HG03439 (cell line): ENCODE results near the gene PCDHA1.
"Not testable (repeated sequence)": the region's sequence is repeated elsewhere in the genome, so short reads cannot be mapped to it uniquely, and the experiment has no call there.

Source experiments
- ATAC-seq: cut with Tn5 transposase; IDR thresholded peaks from one replicate; pipeline ENCODE4 v1.9.1; 2021; ENCODE audit warnings: mild to moderate bottlenecking, moderate library complexity; ENCODE audit not compliant: unreplicated experiment

Gene PCDHA1

GRCh38 chr5:140849831-140850634, 64.1 kb downstream of the PCDHA1 start:
- not testable (repeated sequence) for ATAC-seq

- no peak for ATAC-seq
Measured at GRCh38 chr5:140855772-140856674, 70.1 kb downstream of the PCDHA1 start, which contains the start of gene PCDHA10. TSS of gene PCDHA10 (plus strand) at chr5:140855897. CDS start at chr5:140856049, 152 bp downstream.

DNA sequence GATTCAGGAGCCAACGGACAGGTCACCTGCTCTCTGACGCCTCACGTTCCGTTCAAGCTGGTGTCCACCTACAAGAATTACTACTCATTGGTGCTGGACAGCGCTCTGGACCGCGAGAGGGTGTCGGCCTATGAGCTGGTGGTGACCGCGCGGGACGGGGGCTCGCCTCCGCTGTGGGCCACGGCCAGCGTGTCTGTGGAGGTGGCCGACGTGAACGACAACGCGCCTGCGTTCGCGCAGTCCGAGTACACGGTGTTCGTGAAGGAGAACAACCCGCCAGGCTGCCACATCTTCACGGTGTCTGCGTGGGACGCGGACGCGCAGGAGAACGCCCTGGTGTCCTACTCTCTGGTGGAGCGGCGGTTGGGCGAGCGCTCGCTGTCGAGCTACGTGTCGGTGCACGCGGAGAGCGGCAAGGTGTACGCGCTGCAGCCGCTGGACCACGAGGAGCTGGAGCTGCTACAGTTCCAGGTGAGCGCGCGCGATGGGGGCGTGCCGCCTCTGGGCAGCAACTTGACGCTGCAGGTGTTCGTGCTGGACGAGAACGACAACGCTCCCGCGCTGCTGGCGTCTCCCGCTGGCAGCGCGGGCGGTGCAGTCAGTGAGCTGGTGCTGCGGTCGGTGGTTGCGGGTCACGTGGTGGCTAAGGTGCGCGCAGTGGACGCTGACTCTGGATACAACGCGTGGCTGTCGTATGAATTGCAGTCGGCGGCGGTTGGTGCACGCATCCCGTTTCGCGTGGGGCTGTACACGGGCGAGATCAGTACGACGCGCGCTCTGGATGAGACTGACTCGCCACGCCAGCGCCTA, 71.4 kb downstream of the PCDHA1 start:
- no peak for ATAC-seq

DNA sequence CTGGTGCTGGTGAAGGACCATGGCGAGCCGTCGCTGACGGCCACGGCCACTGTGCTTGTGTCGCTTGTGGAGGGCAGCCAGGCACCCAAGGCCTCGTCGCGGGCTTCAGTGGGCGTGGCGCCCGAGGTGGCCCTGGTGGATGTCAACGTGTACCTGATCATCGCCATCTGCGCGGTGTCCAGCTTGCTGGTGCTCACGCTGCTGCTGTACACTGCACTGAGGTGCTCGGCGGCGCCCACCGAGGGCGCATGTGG, 72.0 kb downstream of the PCDHA1 start:
- ATAC-seq, result no peak

DNA sequence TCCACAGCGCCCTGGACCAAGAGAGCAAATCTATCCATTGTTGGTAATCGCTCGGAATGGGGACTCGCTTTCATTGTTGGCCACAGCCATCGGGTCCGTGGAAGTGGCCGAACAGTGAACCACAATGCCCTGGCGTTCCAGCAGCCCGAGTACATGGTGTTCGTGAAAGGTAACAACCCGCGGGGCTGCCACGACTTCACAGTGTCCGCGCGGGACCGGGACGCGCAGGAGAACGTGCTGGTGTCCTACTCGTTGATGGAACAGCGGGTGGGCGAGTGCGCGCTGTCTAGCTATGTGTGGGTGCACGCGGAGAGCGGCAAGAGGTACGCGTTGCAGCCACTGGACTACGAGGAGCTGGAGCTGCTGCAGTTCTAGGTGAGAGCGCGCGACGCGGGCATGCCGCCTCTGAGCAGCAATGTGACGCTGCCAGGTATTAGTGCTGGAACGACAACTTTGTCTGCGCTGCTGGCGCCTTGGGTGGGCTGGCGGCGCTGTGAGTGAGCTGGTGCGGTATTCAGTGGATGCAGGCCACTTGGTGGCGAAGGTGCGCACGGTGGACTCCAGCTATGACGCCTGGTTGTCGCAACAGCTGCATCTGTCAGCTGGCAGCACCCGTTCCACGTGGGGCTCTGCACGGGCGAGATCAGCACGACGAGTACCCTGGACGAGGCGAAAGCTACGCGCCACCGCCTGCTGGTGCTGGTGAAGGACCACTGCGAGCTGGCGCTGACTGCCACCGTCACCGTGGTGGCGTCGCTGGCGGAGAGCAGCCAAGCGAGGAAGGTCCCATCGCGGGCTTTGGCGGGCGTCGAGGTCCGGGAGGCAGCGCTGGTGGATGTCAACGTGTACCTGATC, 76.7 kb downstream of the PCDHA1 start:
- no peak for ATAC-seq

GRCh38 chr5:140868721-140869554, 83.0 kb downstream of the PCDHA1 start, which contains the start of gene PCDHA11:
TSS of gene PCDHA11 (plus strand) at chr5:140868957. CDS start at chr5:140869104, 147 bp downstream.
- no peak for ATAC-seq

DNA sequence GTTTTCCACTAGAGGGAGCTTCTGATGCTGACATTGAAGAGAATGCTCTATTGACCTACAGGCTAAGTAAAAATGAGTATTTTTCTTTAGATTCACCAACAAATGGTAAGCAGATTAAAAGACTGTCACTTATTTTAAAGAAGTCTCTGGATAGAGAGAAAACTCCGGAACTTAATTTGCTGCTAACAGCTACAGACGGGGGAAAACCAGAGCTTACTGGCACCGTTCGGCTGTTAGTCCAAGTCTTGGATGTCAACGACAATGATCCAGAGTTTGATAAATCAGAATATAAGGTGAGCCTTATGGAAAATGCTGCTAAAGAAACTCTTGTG, 83.6 kb downstream of the PCDHA1 start:
- ATAC-seq, result no peak

- ATAC-seq, result no peak
Measured at GRCh38 chr5:140870221-140871201, 84.6 kb downstream of the PCDHA1 start.

GRCh38 chr5:140875085-140876065, 89.4 kb downstream of the PCDHA1 start, which contains the start of gene PCDHA12:
TSS of gene PCDHA12 (plus strand) at chr5:140875308. CDS start at chr5:140875473, 165 bp downstream.
- no peak for ATAC-seq

- ATAC-seq, result not testable (repeated sequence)
Measured at GRCh38 chr5:140876541-140877261, 90.8 kb downstream of the PCDHA1 start.

GRCh38 chr5:140877262-140877581, 91.3 kb downstream of the PCDHA1 start:
- ATAC-seq, result no peak

DNA sequence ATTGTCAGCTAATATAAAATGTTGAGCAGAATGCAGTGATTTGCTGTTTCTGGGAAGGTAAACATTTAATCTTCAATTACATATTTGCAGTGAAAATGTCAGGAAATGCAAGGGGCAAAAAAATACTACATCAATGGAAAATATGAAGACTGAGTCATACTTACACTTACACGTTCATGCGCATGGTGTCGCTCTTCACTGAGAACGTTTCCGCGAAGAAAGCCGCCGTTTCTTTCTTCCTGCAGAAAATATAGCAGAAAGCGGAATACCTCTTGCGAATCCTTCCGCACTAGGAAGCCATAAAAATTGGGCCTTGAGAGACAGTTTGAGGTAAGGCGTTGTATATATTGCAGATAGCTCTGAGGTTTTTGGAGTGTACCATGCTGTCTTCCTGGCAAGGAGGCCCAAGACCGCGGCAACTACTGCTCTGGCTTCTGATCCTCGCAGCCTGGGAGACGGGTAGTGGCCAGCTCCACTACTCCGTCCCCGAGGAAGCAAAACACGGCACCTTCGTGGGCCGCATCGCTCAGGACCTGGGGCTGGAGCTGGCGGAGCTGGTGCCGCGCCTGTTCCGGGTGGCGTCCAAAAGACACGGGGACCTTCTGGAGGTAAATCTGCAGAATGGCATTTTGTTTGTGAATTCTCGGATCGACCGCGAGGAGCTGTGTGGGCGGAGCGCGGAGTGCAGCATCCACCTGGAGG, 96.1 kb downstream of the PCDHA1 start, which contains the start of gene PCDHA13:
Gene PCDHA13 (plus strand): TSS at position 236 of the 702 bp plus-strand sequence. CDS start 145 bp downstream, at position 381.
- ATAC-seq, result no peak

GRCh38 chr5:140882591-140882899, 96.6 kb downstream of the PCDHA1 start:
- no peak for ATAC-seq

DNA sequence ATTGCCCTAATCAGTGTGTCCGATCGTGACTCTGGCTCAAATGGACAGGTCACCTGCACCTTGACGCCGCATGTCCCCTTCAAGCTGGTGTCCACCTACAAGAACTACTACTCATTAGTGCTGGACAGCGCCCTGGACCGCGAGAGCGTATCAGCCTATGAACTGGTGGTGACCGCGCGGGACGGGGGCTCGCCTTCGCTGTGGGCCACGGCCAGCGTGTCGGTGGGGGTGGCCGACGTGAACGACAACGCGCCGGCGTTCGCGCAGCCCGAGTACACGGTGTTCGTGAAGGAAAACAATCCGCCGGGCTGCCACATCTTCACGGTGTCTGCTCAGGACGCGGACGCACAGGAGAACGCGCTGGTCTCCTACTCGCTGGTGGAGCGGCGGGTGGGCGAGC, 97.4 kb downstream of the PCDHA1 start:
- ATAC-seq, result no peak

GRCh38 chr5:140883927-140884697, 98.2 kb downstream of the PCDHA1 start:
- ATAC-seq, result no peak
